Suprapubic skin (tissue), 4 donors: ENCODE measurements around the gene PLA2G4B. TPM values are rescaled to one million over a fixed set of nuclear protein-coding genes. Genes with fewer than 3 reads are reported as not detected.

ENCODE experiments used
- DNase-seq, 2 donors: peaks; one replicate each; pipeline ENCODE4 v3.0.0-alpha.2; 2019; ENCODE audit warnings: low spot score in 2 of 2
- H3K27ac ChIP-seq: fragments of 200-600 bp; sonication (generic); one replicate; pipeline ENCODE4 v1.5.1; 2019
- H3K27me3 ChIP-seq: fragments of 200-600 bp; sonication (generic); one replicate; pipeline ENCODE4 v1.5.1; 2019
- H3K36me3 ChIP-seq: fragments of 200-600 bp; sonication (generic); one replicate; pipeline ENCODE4 v1.5.1; 2019
- H3K4me1 ChIP-seq: fragments of 200-600 bp; sonication (generic); one replicate; pipeline ENCODE4 v1.5.1; 2019
- H3K4me3 ChIP-seq: fragments of 200-600 bp; sonication (generic); one replicate; pipeline ENCODE4 v1.5.1; 2019; ENCODE audit warnings: mild to moderate bottlenecking
- H3K9me3 ChIP-seq: fragments of 200-600 bp; sonication (generic); one replicate; pipeline ENCODE4 v1.5.1; 2019
- EP300 ChIP-seq: sonication (generic); formaldehyde crosslinking; IDR thresholded peaks from one replicate; pipeline ENCODE4 v1.6.1; 2017; ENCODE audit warnings: antibody characterized with exemption
- POLR2A ChIP-seq, 2 donors: fragments of 450-650 bp; IDR thresholded peaks; one replicate each; pipeline ENCODE4 v1.6.1; 2017; ENCODE audit warnings: antibody characterized with exemption in 2 of 2, mild to moderate bottlenecking in 2 of 2, moderate library complexity in 2 of 2
- POLR2AphosphoS5 ChIP-seq, 3 donors: sonication (generic); formaldehyde crosslinking; IDR thresholded peaks; one replicate each; pipeline ENCODE4 v1.6.1; 2017; ENCODE audit warnings: antibody characterized with exemption in 3 of 3
- WGBS: methylation state at CpG from one replicate; pipeline ENCODE4 v1.1.5; 2018; 5-methylcytosine and 5-hydroxymethylcytosine counted together
- total RNA-seq, 4 donors: library from RNA; depleted of rRNA; stranded (reverse); fragments of >200 nt; gene quantifications; one replicate each; pipeline ENCODE4 v1.1.0, GENCODE V29; 2016
- TF ChIP-seq, protein P1 (sequence below), 2 donors: fragments of 200-600 bp in 1 of 2; fragments of 450-650 bp in 1 of 2; sonication (generic) in 1 of 2; IDR thresholded peaks; one replicate each; pipeline ENCODE4 v1.5.1; 2016 to 2019; ENCODE audit warnings: antibody characterized with exemption in 2 of 2, mild to moderate bottlenecking in 1 of 2, moderate library complexity in 1 of 2

PLA2G4B gene
- total RNA-seq, 4 donors from 2014 or later, result 59.7 to 195 (median 73.7) TPM

DNA sequence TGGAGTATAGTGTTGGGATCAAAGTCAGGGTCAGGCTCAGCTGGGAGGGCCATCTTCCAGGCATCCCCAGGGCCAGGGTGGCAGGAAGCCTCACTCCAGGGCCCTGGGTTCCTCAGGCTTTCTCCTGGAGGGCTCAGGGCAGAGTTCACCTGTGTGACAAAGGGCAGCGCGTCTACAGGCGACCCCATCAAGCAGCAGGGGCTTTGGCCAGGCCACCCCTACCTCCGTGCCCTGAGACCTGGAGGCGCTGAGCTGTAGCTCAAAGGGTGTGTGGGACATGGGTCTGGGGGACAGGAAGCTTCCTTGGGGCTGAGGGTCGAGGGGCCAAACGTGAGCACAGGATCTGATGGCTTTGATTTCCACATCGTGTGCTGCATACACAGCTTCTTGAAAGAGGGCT, 42.4 kb downstream of the PLA2G4B start:
- H3K36me3 ChIP-seq, result no peaks in the 10 kb centered on the region
- no peak overlapping the region for H3K27ac ChIP-seq
- no peak for TF ChIP-seq POLR2A (IDR thresholded peaks at IDR 0.05)
- TF ChIP-seq EP300, result no peak
- TF ChIP-seq, protein P1, sequence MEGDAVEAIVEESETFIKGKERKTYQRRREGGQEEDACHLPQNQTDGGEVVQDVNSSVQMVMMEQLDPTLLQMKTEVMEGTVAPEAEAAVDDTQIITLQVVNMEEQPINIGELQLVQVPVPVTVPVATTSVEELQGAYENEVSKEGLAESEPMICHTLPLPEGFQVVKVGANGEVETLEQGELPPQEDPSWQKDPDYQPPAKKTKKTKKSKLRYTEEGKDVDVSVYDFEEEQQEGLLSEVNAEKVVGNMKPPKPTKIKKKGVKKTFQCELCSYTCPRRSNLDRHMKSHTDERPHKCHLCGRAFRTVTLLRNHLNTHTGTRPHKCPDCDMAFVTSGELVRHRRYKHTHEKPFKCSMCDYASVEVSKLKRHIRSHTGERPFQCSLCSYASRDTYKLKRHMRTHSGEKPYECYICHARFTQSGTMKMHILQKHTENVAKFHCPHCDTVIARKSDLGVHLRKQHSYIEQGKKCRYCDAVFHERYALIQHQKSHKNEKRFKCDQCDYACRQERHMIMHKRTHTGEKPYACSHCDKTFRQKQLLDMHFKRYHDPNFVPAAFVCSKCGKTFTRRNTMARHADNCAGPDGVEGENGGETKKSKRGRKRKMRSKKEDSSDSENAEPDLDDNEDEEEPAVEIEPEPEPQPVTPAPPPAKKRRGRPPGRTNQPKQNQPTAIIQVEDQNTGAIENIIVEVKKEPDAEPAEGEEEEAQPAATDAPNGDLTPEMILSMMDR (IDR thresholded peaks at IDR 0.05), result no peak
- TF ChIP-seq POLR2AphosphoS5 (IDR thresholded peaks at IDR 0.05), result no peak
- no peak overlapping the region for H3K4me3 ChIP-seq
- DNase-seq, result no peak
- 87% methylated on average over 4 of the region's 8 CpGs for WGBS
- H3K27me3 ChIP-seq, result peaks cover 9% of the 10 kb centered on the region
- no peaks in the 10 kb centered on the region for H3K9me3 ChIP-seq
- H3K4me1 ChIP-seq, result peaks cover 43% of the 10 kb centered on the region

DNA sequence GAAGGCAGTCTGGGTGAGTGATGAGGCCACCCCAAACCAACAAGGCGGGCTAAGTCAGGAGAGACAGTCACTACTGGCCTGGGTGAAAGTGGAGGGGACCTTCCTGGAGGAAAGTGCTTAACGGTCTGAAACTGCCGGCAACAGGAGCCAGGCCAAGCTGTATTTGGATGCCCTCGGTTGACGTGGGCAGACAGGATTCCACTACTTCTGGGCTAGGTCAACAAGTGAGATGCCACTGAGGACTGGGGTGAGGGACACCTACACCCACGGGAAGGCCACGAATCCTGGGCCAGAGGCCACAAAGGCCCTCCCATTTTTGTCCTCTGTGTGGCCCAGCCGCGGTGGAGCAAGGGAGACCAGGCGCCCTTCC, 42.9 kb downstream of the PLA2G4B start:
- H3K27me3 ChIP-seq, result peaks cover 9% of the 10 kb centered on the region
- peaks cover 43% of the 10 kb centered on the region for H3K4me1 ChIP-seq
- no peak for TF ChIP-seq EP300
- no peak for TF ChIP-seq POLR2AphosphoS5 (IDR thresholded peaks at IDR 0.05)
- TF ChIP-seq POLR2A (IDR thresholded peaks at IDR 0.05), result no peak
- TF ChIP-seq, protein P1 (IDR thresholded peaks at IDR 0.05), result no peak
- DNase-seq, result no peak
- WGBS, result 22% methylated on average over 7 of the region's 10 CpGs
- no peak overlapping the region for H3K27ac ChIP-seq
- no peaks in the 10 kb centered on the region for H3K36me3 ChIP-seq
- peak overlapping the region; percentile 30 for H3K4me3 ChIP-seq
- no peaks in the 10 kb centered on the region for H3K9me3 ChIP-seq

DNA sequence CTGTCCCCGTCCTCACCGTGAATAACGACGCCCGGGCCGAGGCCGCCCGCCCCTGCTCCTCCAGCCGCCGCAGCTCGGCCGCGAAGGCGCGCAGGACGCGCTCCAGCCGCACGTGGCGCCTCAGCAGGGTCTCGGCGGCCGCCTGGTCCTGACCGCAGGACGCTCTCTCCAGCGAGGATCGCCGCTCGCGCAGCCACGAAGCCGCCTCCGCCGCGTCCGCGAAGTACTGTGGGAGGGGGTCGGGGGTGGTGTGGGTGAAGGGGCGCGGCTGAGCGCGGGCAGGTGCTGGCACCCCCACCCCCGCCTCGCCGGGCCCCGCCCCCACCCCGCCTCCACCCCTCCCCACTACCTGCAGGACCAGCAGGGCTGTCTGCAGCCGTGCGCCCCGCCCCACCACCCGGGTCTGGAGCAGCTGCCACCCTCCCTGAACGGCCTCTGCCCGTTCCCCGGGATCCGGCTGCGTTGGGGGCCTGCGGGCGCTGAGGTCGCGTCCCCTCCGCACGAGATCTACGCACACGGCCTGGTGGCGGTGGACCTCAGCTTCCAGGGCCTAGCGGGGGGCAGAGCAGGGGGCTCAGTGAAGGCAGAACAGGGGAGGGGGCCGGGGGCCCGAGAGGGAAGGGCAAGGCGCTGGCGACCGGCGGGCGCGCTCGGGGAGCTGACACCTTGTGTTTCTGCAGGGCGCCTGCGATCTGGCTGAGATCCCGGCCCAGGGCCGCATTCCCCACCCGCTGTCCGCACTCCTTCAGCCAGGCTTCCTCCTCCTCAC, 43.5 kb downstream of the PLA2G4B start:
- no peaks in the 10 kb centered on the region for H3K36me3 ChIP-seq
- DNase-seq, result no peak
- TF ChIP-seq POLR2AphosphoS5 (IDR thresholded peaks at IDR 0.05), result no peak
- no peak for TF ChIP-seq EP300
- TF ChIP-seq, protein P1 (IDR thresholded peaks at IDR 0.05), result no peak
- TF ChIP-seq POLR2A (IDR thresholded peaks at IDR 0.05), result no peak
- H3K9me3 ChIP-seq, result no peaks in the 10 kb centered on the region
- H3K27me3 ChIP-seq, result peaks cover 9% of the 10 kb centered on the region
- peaks cover 43% of the 10 kb centered on the region for H3K4me1 ChIP-seq
- H3K4me3 ChIP-seq, result peak overlapping the region; percentile 30
- H3K27ac ChIP-seq, result no peak overlapping the region
- WGBS, result 27% methylated on average over 30 of the region's 81 CpGs

DNA sequence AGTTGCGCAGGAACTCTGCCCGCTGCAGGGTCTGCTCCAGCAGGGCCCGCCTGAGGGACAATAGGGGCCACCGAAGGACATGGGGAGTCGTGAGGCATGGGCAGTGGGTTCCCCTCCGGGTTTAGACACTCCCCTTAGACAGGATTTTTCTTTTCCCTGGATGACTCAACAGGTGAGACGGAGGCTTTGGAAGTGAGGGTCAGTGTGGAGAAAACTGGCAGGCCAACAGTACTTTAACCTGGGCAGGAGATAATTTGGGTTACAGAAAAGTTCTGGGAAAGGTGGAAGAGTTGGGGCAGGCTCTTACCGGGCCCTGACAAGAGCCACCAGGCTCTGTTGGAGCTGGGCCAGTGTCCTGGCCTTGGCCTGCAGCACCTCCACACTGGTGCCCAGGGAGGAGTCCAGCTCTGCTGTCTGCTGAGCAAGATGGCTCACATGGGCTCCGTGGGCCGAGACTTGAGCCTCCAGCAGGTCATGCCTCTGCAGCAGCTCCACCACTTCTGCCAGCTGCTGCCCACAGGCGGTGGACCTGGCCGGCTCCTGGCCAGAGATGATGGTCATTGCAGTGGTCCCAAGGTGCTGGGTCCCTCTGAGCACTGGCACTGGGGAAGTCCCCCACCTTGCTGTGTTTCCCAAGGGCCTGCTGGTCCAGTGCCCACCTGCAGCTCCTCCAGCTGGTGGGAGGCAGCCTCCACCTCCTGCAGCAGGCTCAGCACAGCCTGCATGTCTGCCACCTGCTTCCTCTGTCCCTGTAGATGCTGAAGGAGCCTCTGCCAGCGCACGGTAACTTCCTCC, 44.2 kb downstream of the PLA2G4B start:
- 61% methylated on average over 8 of the region's 14 CpGs for WGBS
- Histone ChIP-seq H3K27ac (no peak overlapping the region), H3K4me3 (peak overlapping the region; percentile 30), H3K4me1 (peaks cover 40% of the 10 kb centered on the region), H3K27me3 (peaks cover 9% of the 10 kb centered on the region), H3K36me3 (no peaks in the 10 kb centered on the region), H3K9me3 (no peaks in the 10 kb centered on the region)
- no peak for DNase-seq
- TF ChIP-seq, protein P1 (IDR thresholded peaks at IDR 0.05), result no peak
- TF ChIP-seq POLR2A (IDR thresholded peaks at IDR 0.05) (no peak), EP300 (no peak), POLR2AphosphoS5 (IDR thresholded peaks at IDR 0.05) (no peak)

DNA sequence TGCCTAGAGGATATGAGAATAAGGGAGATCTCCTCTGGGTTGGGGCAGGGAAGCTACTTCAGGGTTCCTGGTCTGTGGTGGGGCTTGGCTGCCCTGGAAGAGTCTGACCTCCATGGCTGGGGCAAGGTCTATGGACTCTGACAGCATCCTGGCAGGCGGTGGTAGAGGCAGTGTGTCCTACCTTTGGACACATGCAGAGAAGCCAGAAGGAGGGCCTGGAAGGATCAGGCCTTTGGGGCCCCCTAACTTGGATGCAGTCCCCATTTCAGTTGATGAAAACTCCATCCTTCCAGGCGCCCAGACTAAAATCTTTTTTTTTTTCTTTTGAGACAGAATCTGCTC, 44.8 kb downstream of the PLA2G4B start:
- peaks cover 9% of the 10 kb centered on the region for H3K27me3 ChIP-seq
- WGBS, result 100% methylated on average over 1 of the region's 2 CpGs
- H3K4me3 ChIP-seq, result no peak overlapping the region
- TF ChIP-seq POLR2A (IDR thresholded peaks at IDR 0.05) (no peak), POLR2AphosphoS5 (IDR thresholded peaks at IDR 0.05) (no peak), EP300 (no peak)
- TF ChIP-seq, protein P1 (IDR thresholded peaks at IDR 0.05), result no peak
- no peaks in the 10 kb centered on the region for H3K9me3 ChIP-seq
- no peak overlapping the region for H3K27ac ChIP-seq
- DNase-seq, result no peak
- peaks cover 35% of the 10 kb centered on the region for H3K4me1 ChIP-seq
- no peaks in the 10 kb centered on the region for H3K36me3 ChIP-seq
